ENCODE measurements around the gene MFF.

DNA sequence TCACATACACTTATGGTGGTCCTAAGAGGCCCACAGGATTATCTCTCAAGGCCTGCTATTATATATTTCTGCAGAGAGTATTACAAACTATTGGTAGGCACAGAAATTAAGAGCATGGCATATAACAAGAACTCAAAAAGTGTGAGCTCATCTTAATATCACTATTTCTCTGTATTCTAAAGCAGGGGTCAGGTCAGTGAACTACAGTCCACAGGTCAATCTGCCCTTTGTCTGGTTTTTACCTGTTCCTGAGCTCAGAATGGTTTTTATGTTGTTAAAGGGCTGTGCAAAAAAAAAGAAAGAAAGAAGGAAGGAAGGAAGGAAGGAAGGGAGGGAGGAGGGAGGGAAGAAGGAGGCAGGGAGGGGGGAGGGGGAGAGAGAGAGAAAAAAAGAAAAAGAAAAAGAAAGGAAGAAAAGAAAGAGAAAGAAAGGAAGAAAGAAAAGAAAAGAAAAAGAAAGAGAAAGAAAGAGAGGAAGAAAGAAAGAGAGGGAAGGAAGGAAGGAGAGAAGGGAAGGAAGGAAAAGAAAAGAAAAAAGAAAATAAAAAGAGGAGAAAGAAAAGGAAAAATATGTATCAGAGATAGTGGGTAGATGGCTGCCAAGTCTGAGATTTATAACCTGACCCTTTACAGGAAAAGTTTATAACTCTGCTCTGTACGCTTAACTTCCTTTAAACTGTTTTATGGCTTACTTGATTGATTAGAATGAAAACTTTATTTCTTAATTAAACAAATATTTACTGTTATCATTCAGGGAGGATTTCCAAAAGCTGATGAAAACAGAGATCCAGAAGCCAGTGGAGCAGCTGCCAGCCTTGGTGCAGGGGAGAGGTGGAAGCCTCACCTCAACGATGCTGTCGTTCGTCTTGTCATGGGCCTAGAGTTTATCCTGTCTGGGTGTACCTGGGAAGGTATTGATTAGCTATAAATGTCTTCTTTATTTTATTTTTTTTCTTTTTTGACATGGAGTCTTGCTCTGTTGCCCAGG is 73.9 kb downstream of the MFF start:
- TF ChIP-seq POLR2A (IDR thresholded peaks at IDR 0.05; ENCODE audit: low read depth, low read length) (no peak), POLR2AphosphoS5 (IDR thresholded peaks at IDR 0.05; ENCODE audit: low read depth, low read length) (no peak), TAF1 (IDR thresholded peaks at IDR 0.05; ENCODE audit: borderline replicate concordance, low read depth, low read length) (no peak)
